H4 (cell line): ENCODE results near the gene GYS2. TPM values are rescaled to one million over a fixed set of nuclear protein-coding genes. Genes with fewer than 3 reads are reported as not detected.
A peak's percentile ranks its signal among the peaks of the same experiment; 100 is the strongest.

Experiments
- DNase-seq: peaks from one replicate; pipeline ENCODE4 v3.0.0-alpha.2; 2015; ENCODE audit warnings: low spot score
- total RNA-seq: library from RNA; depleted of rRNA; stranded (reverse); fragments of >200 nt; shearing (Covaris generic); gene quantifications from 2 replicates; pipeline ENCODE4 v1.2.3, GENCODE V29; 2014; rRNA removed

The GYS2 gene
- total RNA-seq, 1 experiment from 2014 or later = not detected

DNA sequence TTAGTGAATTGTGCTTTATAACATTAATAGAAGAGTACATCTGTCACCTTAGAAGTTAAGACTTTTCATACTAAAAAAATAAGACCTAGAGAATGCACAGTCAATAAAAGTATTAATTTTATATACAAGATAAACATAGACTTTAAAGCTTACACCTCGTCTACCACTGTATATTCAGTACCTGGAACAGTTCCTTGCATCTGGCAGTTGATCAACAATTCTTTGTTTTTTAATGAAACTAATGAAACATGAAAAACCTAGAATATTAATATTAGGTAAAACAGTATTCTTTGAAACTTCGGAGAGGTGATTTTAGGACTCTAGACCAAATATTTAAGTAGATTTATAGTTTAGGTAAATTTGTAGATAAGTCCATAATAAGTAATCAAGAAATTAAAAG, 98.8 kb downstream of the GYS2 start:
- DNase-seq = no peak

DNA sequence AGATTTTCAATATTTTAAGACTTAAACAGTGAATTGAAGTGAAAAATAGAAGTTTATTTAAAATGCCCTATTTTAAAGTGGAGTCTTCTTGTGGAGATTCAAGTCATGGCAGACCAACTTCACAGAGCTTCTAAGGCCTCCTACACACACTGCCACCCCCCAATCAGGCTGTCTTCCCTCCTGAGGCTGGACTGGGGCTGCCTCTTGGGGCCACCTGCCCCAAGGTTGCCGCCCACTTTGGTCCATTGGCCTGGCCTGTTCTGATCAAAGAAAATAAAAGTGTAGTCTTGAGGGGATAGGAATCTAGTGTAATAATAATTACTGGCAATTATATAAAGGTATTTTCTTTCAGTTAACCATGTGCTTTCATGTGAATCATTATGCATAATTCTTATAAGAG, 101.8 kb downstream of the GYS2 start:
- no peak for DNase-seq

DNA sequence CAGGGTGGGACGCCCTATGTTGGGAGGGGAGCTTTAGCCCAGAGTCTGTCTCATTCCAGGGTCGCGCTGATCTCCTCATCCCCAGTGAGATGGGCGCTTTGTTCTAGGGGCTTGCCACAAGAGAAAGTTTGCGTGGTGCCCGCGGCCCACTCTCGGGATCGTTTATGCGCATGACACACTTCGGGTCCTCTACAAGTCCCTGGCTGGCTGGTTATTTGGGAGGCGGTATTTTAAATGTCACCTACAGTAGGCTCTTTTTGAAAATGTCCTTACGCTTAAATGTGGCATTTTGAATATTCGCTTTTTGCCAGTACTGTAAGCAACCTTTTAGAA, 102.5 kb downstream of the GYS2 start:
- DNase-seq = no peak

DNA sequence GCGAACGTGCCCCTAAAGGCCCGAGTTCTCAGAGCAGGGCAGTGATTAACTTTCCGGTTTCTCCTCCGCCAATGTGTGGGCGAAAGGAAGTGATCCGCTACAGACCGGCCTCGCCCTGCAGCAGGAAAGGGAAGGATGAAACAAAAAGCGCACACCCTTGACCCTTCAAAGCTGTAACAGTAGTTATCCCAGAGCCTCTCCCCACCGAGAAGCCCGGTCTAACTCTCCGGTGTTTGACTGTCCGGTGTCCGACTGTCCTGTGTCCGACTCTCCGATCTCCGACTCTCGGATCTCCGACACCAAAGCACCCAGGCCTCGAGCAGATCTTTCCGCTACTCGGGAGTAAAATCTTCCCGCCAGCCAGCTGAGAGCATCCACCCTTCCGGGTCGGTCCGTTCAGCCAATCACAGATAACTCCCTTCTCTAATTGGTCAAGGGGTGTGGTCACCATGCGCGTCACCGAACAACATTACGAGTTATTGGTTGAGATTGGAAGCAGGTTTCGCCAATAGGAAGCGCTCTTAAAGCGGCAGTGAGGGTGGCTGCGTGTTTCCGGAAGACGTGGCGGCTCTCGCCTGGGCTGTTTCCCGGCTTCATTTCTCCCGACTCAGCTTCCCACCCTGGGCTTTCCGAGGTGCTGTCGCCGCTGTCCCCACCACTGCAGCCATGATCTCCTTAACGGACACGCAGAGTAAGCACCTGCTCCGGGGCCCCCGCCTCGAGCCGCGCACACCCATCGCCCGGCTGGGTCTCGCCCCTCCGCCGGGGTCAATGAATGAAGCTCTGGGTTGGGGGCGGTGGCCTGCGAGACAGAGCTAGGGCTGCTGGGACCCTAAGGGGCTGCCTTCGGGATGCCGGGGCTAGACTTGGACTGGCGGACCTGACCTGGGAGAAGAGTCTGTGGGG, 103.1 kb downstream of the GYS2 start, which contains the start of the genes GOLT1B and RECQL:
TSS of gene GOLT1B (plus strand) at position 532 of the 906 bp plus-strand sequence. CDS start at position 667, 135 bp downstream.
TSS of gene RECQL (minus strand) at position 378 of the 906 bp plus-strand sequence. CDS start 2,065 bp downstream, outside the sequence.
- peak; percentile 98 for DNase-seq

DNA sequence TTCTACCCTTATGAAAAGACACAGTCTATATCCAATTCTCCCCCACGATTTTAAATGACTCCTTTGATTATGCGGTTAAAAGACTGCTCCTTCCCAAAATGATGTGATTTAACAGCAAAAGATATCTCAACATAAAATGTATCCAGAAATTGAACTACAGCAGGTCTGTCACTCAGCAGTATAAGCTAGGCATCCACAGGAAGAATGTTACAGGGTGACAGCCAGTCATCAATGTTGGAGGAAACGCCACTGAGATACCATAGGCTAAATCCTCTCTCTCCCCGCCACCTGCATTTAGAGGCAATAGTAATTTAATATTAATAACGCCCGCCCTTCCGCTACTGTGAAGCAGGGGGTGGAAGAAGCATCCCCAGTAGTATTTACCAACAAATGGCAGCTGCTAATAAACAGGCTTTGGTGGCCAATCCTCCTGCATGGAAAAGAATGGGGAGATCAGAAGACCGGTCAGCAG, 103.8 kb downstream of the GYS2 start:
- no peak for DNase-seq

DNA sequence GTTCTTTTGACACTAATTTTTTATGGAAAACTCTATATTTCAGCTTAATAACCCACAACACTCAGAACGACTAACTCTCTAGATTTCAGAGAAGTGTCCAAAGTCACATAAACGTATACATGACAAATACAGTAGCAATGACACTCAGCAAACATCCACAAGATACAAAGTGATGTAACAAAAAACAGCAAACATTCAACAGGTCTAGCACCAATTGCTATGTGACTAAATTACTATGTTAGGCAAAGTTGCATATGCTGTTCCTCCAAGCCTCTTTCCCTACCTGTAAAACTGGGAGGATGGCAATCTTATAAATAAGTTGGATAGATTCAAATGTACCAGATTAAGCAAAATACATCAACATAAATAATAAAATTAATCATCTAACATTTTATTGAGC, 104.9 kb downstream of the GYS2 start:
- no peak for DNase-seq

Other genes with a start within 250 kb of the GYS2 start
- not detected in 2 replicates for gene IAPP, start 231.9 kb downstream of the GYS2 start, total RNA-seq
- gene PYROXD1, start 167.2 kb downstream of the GYS2 start, total RNA-seq = 2.6 and 4.7 TPM in 2 replicates
- gene RECQL, start 103.2 kb downstream of the GYS2 start, total RNA-seq = 48.2 and 67.6 TPM in 2 replicates
- 34.4 and 48.4 TPM in 2 replicates for gene GOLT1B, start 103.1 kb downstream of the GYS2 start, total RNA-seq
- 0.21 and 1.3 TPM in 2 replicates for gene SPX, start 78.6 kb downstream of the GYS2 start, total RNA-seq
- gene LDHB, start 53.0 kb upstream of the GYS2 start, total RNA-seq = 1,752 TPM in 2 replicates
- gene KCNJ8, start 169.9 kb upstream of the GYS2 start, total RNA-seq = 0.74 and 1.0 TPM in 2 replicates